Prostate gland (tissue), 2 donors: ENCODE data around the gene NUDT5.
"Not testable (repeated sequence)": the region's sequence is repeated elsewhere in the genome, so short reads cannot be mapped to it uniquely, and the experiment has no call there.

Experiments
- CTCF ChIP-seq, 4 experiments: fragments of 200-600 bp in 2 of 4; fragments of 450-650 bp in 2 of 4; sonication (generic) in 2 of 4; IDR thresholded peaks; 1 replicate in 3 of 4; 2 replicates in 1 of 4; pipeline ENCODE4 v1.5.1; 2016 to 2019; ENCODE audit warnings: antibody characterized with exemption in 4 of 4, mild to moderate bottlenecking in 2 of 4, moderate library complexity in 2 of 4
- POLR2A ChIP-seq: fragments of 450-650 bp; IDR thresholded peaks from one replicate; pipeline ENCODE4 v1.6.1; 2016; ENCODE audit warnings: antibody characterized with exemption, mild to moderate bottlenecking
- POLR2AphosphoS5 ChIP-seq: sonication (generic); formaldehyde crosslinking; IDR thresholded peaks from one replicate; pipeline ENCODE4 v1.6.1; 2017; ENCODE audit warnings: antibody characterized with exemption

GRCh38 chr10:12171512-12171911, 24.2 kb downstream of the NUDT5 start:
- TF ChIP-seq CTCF (IDR thresholded peaks at IDR 0.05); POLR2A; POLR2AphosphoS5: not testable (repeated sequence)
